Measurements from ENCODE around the gene ZFP69. TPM values are rescaled to one million over a fixed set of nuclear protein-coding genes. Genes with fewer than 3 reads are reported as not detected.

ZFP69 gene
- total RNA-seq, 4 donors from 2014 or later, result 0.13 to 0.41 (median 0.29) TPM; not detected in 1

- intact Hi-C loops (cut with DNase I; ENCODE audit: low total_unique reads) (loop anchor here (1.0 kb wide), 1 partner anchor 58 kb away; the partner anchor contains the start of gene EXO5), in situ Hi-C loops (cut with MboI; ENCODE audit: low sequenced_read_pairs in 4 of 4) (no loop called here)
- Histone ChIP-seq H3K27me3 (no peaks in the 10 kb centered on the region), H3K4me1 (peaks cover 4 to 6% of the 10 kb centered on the region in 2 donors), H3K36me3 (no peaks in the 10 kb centered on the region), H3K9me3 (no peaks in the 10 kb centered on the region), H3K4me3 (peak overlapping the region; percentile 62 to 72 (median 66)), H3K27ac (peak overlapping the region in 3 of 4 donors; percentile 8 to 48 (median 44))
- ATAC-seq (peak; percentile 29 to 33), DNase-seq (no peak)
- TF ChIP-seq, protein P1, sequence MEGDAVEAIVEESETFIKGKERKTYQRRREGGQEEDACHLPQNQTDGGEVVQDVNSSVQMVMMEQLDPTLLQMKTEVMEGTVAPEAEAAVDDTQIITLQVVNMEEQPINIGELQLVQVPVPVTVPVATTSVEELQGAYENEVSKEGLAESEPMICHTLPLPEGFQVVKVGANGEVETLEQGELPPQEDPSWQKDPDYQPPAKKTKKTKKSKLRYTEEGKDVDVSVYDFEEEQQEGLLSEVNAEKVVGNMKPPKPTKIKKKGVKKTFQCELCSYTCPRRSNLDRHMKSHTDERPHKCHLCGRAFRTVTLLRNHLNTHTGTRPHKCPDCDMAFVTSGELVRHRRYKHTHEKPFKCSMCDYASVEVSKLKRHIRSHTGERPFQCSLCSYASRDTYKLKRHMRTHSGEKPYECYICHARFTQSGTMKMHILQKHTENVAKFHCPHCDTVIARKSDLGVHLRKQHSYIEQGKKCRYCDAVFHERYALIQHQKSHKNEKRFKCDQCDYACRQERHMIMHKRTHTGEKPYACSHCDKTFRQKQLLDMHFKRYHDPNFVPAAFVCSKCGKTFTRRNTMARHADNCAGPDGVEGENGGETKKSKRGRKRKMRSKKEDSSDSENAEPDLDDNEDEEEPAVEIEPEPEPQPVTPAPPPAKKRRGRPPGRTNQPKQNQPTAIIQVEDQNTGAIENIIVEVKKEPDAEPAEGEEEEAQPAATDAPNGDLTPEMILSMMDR (IDR thresholded peaks at IDR 0.05 in 4 of 5, conservative IDR thresholded peaks at IDR 0.05 in 1 of 5), result no peak
- TF ChIP-seq POLR2A (IDR thresholded peaks at IDR 0.05), result no peak
These were observed 26.4 kb upstream of the ZFP69 start for GRCh38 chr1:40450495-40451237.

- H3K27me3 ChIP-seq, result no peaks in the 10 kb centered on the region
- in situ Hi-C loops (cut with MboI; ENCODE audit: low sequenced_read_pairs in 4 of 4) (no loop called here), intact Hi-C loops (cut with DNase I; ENCODE audit: low total_unique reads) (no loop called here)
- H3K36me3 ChIP-seq, result no peaks in the 10 kb centered on the region
- no peak for TF ChIP-seq POLR2A (IDR thresholded peaks at IDR 0.05)
- TF ChIP-seq, protein P1 (IDR thresholded peaks at IDR 0.05 in 4 of 5, conservative IDR thresholded peaks at IDR 0.05 in 1 of 5), result no peak
- peaks cover 4 to 6% of the 10 kb centered on the region in 2 donors for H3K4me1 ChIP-seq
- ATAC-seq (no peak), DNase-seq (no peak)
- no peaks in the 10 kb centered on the region for H3K9me3 ChIP-seq
- H3K27ac ChIP-seq, result no peak overlapping the region
- peak overlapping the region in 2 of 4 donors; percentile 62 to 72 for H3K4me3 ChIP-seq
These were observed 25.9 kb upstream of the ZFP69 start for GRCh38 chr1:40451238-40451585.

DNA sequence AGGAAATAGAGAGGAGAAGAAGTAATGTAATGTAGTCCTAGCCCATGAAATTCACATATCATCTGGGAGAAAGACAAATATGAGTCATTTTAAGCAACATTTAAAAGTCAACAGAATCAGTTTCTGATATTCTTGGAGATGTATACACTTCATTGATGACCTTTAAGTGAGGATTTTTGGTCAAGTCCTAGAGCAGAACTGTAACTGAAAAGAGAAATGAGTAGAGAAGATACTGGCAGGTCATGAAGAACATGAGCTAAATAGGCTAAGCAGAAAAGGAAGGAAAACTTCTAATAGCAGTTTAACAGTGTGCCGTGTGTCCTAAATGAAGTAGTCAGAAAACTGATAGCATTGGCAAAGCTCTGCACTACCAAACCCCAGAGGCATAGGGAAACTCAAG, 22.2 kb upstream of the ZFP69 start:
- H3K27me3 ChIP-seq, result no peaks in the 10 kb centered on the region
- no peak overlapping the region for H3K4me3 ChIP-seq
- no peak for TF ChIP-seq POLR2A (IDR thresholded peaks at IDR 0.05)
- TF ChIP-seq, protein P1 (IDR thresholded peaks at IDR 0.05 in 4 of 5, conservative IDR thresholded peaks at IDR 0.05 in 1 of 5), result no peak
- H3K27ac ChIP-seq, result no peak overlapping the region
- ATAC-seq, result no peak
- H3K4me1 ChIP-seq, result peaks cover 4 to 6% of the 10 kb centered on the region in 2 donors
- intact Hi-C loops (cut with DNase I; ENCODE audit: low total_unique reads), result no loop called here
- peaks cover 0 to 22% of the 10 kb centered on the region in 2 donors for H3K36me3 ChIP-seq
- no peak for DNase-seq
- in situ Hi-C loops (cut with MboI; ENCODE audit: low sequenced_read_pairs in 4 of 4), result no loop called here
- peaks cover 0 to 14% (median 0%) of the 10 kb centered on the region in 3 donors for H3K9me3 ChIP-seq

DNA sequence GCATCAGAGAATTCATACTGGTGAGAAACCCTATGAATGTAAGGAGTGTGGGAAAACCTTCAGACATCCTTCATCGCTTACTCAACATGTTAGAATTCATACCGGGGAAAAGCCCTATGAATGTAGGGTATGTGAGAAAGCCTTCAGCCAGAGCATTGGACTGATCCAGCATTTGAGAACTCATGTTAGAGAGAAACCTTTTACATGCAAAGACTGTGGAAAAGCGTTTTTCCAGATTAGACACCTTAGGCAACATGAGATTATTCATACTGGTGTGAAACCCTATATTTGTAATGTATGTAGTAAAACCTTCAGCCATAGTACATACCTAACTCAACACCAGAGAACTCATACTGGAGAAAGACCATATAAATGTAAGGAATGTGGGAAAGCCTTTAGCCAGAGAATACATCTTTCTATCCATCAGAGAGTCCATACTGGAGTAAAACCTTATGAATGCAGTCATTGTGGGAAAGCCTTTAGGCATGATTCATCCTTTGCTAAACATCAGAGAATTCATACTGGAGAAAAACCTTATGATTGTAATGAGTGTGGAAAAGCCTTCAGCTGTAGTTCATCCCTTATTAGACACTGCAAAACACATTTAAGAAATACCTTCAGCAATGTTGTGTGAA, 14.0 kb upstream of the ZFP69 start:
- Histone ChIP-seq H3K9me3 (peaks cover 4 to 64% (median 8%) of the 10 kb centered on the region in 3 donors), H3K36me3 (peaks cover 0 to 24% of the 10 kb centered on the region in 2 donors), H3K4me3 (peak overlapping the region in 1 of 4 donors; percentile 31), H3K4me1 (no peaks in the 10 kb centered on the region), H3K27me3 (no peaks in the 10 kb centered on the region), H3K27ac (no peak overlapping the region)
- in situ Hi-C loops (cut with MboI; ENCODE audit: low sequenced_read_pairs in 4 of 4), result no loop called here
- no peak for TF ChIP-seq POLR2A (IDR thresholded peaks at IDR 0.05)
- TF ChIP-seq, protein P1 (IDR thresholded peaks at IDR 0.05 in 4 of 5, conservative IDR thresholded peaks at IDR 0.05 in 1 of 5), result no peak
- no peak for ATAC-seq
- intact Hi-C loops (cut with DNase I; ENCODE audit: low total_unique reads), result no loop called here
- no peak for DNase-seq

All from gastrocnemius medialis (tissue), 4 donors.